Ramos (cell line): ENCODE data around the gene DDX39B.
"Not testable (repeated sequence)": the region's sequence is repeated elsewhere in the genome, so short reads cannot be mapped to it uniquely, and the experiment has no call there.

ENCODE experiments used
- in situ Hi-C: fragments of 300-500 bp; cut with MboI; formaldehyde crosslinking; loops from one replicate; pipeline ENCODE4 v1.14.3; 2022; ENCODE audit warnings: low sequenced_read_pairs; ENCODE audit not compliant: unreplicated experiment

The DDX39B gene

GRCh38 chr6:31551371-31551770, 9.6 kb upstream of the DDX39B start:
- in situ Hi-C loops = not testable (repeated sequence)

- in situ Hi-C loops = loop anchor here (5.0 kb wide), 1 partner anchor 49 kb away; no protein-coding TSS in a partner anchor
Measured at GRCh38 chr6:31548544-31548873, 6.7 kb upstream of the DDX39B start.

DNA sequence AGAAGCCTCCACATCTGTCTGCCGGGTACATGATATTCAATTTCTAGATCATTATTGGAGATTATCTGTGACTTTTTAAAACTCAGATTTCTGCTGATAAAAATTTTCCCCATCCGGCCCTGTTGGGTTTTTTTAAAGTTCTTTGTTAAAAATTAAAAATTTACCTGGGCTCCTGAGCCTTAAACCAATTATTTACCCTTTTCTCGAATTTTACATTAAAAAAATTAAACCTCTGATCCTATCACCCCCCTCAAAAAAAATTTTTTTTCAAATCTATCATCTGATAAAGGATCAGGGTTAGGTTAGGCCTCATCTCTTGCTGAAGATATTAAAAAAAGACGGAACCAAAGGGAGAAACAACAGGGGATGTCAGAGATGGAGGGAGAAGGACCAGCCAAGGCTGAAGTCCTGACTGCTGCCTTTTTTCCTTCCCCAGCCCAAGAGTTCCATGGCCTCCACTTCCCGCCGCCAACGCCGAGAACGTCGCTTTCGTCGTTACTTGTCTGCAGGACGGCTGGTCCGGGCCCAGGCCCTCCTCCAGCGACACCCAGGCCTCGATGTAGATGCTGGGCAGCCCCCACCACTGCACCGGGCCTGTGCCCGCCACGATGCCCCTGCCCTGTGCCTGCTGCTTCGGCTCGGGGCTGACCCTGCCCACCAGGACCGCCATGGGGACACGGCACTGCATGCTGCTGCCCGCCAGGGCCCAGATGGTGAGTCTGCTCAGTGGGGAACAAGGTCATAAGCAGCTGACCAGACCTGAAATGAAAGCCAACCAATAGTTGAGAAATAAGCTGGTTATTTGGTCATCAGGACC, 6.1 kb upstream of the DDX39B start:
- in situ Hi-C loops = loop anchor here (5.0 kb wide), 1 partner anchor 49 kb away; no protein-coding TSS in a partner anchor

- in situ Hi-C loops = loop anchor here (5.0 kb wide), 1 partner anchor 50 kb away; no protein-coding TSS in a partner anchor
Measured at GRCh38 chr6:31546958-31547726, 5.3 kb upstream of the DDX39B start, which contains the start of gene NFKBIL1. NFKBIL1 (plus strand) TSS chr6:31547608; CDS start chr6:31547695, 87 bp downstream.

GRCh38 chr6:31546339-31546957, 4.6 kb upstream of the DDX39B start, which contains the start of gene ATP6V1G2:
ATP6V1G2 (minus strand) TSS chr6:31546608; CDS start chr6:31546559, 49 bp downstream.
- in situ Hi-C loops = loop anchor here (5.0 kb wide), 1 partner anchor 51 kb away; no protein-coding TSS in a partner anchor

- in situ Hi-C loops = loop anchor here (5.0 kb wide), 1 partner anchor 52 kb away; no protein-coding TSS in a partner anchor
Measured at GRCh38 chr6:31545291-31545690, 3.5 kb upstream of the DDX39B start.

DNA sequence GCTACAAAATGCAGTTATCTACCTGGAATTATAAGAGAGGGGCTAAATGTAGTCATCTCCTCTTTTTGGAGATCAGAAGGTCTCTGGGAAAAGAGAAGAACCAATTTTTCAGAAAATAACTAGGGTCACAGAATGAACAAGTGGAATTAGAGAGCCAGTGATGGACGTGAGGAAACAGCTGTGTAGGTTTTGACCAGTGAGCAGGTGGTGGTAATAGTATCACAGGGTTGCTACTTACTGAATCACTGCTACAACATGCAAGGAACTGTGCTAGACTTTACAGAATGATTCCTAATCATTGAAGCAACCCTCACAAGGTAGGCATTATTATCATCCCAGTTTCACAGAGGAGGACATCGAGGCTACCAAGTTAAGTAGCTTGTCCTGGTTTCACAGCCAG, 2.9 kb upstream of the DDX39B start:
- in situ Hi-C loops = loop anchor here (5.0 kb wide), 1 partner anchor 53 kb away; no protein-coding TSS in a partner anchor

DNA sequence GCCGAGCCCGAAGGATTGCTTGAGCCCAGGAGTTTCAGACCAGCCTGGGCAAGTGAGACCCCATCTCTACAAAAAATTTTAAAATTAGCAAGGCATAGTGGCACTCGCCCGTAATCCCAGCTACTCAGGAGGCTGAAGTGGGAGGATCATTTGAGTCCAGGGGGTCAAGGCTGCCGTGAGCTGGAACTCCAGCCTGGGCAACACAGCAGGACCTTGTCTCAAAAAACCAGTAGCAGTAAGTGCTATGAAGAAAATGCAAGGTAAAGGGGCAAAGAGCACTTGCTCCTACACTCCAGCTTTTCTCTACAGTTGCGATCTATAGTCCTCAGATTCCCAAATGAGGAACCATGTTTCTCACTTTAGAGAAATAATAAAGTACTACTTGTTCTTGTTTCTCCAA, 1.8 kb upstream of the DDX39B start:
- in situ Hi-C loops = no loop called here

DNA sequence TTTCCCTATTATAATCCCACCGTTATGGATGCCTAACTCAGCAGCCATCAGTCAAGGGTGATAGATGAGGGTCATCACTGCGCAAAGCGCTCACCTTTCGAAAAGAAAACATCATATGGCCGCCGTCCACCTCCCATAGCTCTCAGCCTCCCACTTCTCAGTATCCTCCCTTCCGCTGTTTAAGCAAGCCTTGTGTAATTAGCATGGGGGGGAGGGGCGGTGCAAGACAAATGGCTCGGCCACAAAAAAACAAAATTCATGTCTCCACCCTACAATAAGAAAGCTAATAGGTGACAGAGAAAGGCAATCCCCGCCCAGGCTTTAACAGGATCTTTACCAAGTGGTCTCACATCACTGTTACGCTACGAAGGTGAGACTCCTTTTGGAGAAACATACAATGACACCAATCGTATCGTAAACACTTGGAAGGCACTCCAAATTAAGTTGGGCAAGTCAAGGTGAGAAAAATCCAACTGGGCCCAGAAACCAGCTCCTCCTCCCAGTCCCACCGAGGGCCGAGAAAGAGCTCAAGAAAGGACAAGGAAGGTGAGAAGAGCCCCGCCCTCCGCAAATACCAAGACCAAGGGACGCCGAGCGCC, 645 bp downstream of the DDX39B start:
- in situ Hi-C loops = no loop called here

GRCh38 chr6:31540640-31541039, 1.2 kb downstream of the DDX39B start:
- in situ Hi-C loops = no loop called here

DNA sequence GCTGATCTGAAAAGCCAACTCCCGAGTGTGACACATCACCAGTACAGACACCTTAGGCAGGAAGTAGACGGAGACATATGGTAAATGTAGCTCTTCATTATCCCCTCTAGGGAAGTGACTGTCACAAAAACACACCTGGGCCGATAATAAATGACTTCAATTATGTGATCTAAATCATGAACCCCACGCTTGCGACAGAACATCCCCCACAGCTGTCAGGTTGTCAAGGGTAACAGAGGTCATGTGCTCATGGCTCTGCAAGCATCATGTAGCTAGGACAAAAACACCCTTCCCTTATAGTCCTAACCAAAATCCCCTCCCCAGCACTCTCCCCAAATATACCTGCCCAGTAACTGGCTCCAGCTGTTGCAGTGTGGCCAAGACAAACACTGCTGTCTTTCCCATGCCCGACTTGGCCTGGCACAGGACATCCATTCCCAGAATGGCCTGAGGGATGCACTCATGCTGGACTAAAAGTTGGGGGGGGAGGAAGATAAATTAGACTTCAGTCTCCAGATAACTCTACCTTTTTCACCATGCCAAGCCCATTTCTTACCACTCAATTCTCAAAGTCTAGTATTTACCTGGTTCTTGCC, 2.9 kb downstream of the DDX39B start:
- in situ Hi-C loops = no loop called here

GRCh38 chr6:31535538-31536324, 6.1 kb downstream of the DDX39B start:
- in situ Hi-C loops = no loop called here

- in situ Hi-C loops = no loop called here
Measured at GRCh38 chr6:31534521-31535040, 7.2 kb downstream of the DDX39B start.

GRCh38 chr6:31534011-31534410, 7.8 kb downstream of the DDX39B start:
- in situ Hi-C loops = no loop called here

DNA sequence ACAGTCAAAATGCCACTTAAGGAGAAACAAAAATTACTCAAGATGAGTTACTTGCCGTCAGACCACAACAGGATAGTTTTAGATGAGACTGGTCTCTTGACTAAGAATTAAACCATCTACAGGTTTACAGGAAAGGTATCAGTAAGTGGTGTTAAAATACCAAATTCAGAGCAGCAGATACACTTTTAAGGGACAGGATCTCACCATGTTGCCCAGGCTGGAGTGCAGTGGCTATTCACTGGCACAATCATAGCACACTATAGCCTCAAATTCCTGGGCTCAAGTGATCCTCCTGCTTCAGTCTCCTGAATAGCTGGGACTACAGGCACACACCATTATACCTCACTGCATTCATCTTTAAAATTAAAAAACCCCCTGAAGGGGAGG, 8.4 kb downstream of the DDX39B start:
- in situ Hi-C loops = no loop called here

DNA sequence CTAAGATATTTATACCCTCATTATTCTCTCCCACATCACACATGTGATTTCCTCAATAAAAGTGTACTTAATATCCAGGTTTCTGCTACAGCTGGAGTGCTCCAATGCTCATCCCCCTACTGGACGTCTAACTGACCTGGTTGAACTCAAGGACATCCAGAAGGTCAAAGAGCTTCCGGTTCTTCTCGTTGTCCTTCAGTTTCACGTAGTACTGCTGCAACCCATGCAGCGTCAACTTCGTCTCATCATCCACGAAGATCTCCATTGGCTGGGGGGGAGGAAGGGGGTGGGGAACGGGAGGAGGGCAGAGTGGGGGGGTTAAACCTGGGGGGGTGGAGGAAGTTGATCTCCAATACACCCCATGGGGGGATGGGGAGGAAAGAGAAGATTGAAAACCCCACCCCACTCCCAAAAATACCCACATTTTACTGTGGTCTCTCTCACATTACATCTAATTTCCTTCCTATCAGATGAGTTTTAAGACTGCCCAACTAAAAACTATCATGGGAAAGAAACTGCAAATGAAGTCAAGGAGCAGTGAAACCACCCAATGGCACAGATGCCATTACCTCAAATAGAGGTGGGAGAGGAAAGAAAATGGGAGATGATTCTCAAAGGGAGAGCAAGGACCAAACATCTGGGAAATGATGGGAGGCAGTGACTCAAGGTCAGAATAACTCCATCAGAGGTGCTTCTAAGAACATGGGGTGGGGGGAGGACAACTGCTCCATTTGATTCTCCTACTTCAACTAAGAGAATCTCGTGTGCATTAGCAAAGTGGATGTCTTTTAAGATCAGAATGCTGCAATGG, 9.0 kb downstream of the DDX39B start:
- in situ Hi-C loops = no loop called here

DNA sequence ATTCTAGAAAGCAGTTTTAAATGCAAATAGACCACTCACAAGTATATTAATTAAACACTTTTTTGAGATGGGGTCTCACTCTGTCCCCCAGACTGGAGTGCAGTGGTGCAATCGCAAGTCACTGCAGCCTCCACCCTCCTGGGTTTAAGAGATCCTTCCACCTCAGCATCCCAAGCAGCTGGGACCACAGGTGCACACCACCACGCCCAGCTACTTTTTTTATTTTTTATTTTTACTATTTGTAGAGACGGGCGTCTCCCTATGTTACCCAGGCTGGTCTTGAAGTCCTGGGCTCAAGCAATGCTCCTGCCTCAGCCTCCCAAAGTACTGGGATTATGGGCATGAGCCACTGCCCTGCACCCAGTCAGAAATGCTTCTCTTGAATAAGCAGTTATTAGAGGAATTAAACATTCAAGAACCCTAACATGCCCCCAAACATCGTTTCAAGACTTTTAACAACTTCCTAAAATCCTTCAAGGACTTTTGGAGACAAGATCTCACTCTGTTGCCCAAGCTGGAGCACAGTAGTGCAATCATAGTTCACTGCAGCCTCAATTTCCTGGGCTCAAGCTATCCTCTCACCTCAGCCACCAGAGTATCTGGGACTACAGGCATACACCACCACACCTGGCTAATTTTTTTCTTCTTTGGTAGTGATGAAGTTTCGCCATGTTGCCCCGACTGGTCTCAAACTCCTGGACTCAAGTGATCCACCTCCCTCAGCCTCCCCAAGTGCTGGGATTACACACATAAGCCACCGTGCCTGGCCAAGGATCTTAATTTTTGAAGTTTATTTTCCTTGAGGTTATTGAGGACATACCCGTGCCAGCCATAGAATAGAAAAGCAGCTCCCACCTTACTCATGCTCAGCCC, 9.8 kb downstream of the DDX39B start:
- in situ Hi-C loops = no loop called here
